ENCODE measurements around the gene PRICKLE1.

DNA sequence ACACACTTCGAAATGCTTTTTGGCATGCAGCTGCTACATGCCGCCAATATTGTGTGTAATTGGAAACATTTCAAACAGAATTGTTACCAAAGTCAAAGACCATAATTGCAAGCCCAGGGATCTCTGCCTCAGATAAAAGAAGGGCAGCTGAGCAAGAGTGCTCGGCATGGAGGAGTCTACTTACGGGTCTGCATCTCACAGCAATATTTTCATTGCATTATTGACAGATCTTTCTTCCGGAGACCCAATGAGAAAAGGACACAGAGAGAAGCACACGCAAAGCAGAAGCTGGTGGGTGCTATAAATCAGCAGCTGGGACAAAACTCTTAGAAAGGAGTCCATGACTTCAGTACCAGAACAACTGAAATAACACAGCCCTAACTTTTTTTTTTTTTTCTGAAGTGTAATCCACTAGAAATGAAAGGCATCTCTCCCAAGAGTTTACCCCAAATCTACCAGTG, 4.9 kb downstream of the PRICKLE1 start:
- TF ChIP-seq POLR2A (IDR thresholded peaks at IDR 0.05) = no peak
- TF ChIP-seq, protein P1, sequence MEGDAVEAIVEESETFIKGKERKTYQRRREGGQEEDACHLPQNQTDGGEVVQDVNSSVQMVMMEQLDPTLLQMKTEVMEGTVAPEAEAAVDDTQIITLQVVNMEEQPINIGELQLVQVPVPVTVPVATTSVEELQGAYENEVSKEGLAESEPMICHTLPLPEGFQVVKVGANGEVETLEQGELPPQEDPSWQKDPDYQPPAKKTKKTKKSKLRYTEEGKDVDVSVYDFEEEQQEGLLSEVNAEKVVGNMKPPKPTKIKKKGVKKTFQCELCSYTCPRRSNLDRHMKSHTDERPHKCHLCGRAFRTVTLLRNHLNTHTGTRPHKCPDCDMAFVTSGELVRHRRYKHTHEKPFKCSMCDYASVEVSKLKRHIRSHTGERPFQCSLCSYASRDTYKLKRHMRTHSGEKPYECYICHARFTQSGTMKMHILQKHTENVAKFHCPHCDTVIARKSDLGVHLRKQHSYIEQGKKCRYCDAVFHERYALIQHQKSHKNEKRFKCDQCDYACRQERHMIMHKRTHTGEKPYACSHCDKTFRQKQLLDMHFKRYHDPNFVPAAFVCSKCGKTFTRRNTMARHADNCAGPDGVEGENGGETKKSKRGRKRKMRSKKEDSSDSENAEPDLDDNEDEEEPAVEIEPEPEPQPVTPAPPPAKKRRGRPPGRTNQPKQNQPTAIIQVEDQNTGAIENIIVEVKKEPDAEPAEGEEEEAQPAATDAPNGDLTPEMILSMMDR (IDR thresholded peaks at IDR 0.05) = no peak

Data from breast epithelium (tissue), 3 donors.